Adrenal gland (tissue), 12 donors: ENCODE results near the gene ICAM1. TPM values are rescaled to one million over a fixed set of nuclear protein-coding genes. Genes with fewer than 3 reads are reported as not detected.
"Not testable (repeated sequence)": the region's sequence is repeated elsewhere in the genome, so short reads cannot be mapped to it uniquely, and the experiment has no call there.

Source experiments
- DNase-seq, 7 donors: peaks; one replicate each; pipeline ENCODE4 v3.0.0-alpha.2; 2019 to 2020
- H3K27ac ChIP-seq, 5 donors: fragments of 200-600 bp; sonication (generic) in 4 of 5; 1 replicate in 3 of 5; 2 replicates in 2 of 5; pipeline versions ENCODE4 v1.5.1 to v1.8.0; 2016 to 2020; ENCODE audit warnings: mild to moderate bottlenecking in 1 of 5
- H3K27me3 ChIP-seq: fragments of 200-600 bp; 2 replicates; pipeline ENCODE4 v1.8.0; 2021
- H3K36me3 ChIP-seq, 2 donors: fragments of 200-600 bp; replicated peaks in 1 of 2; 1 replicate in 1 of 2; 2 replicates in 1 of 2; pipeline versions ENCODE4 v1.5.1 to v1.8.0; 2018 to 2022
- H3K4me1 ChIP-seq, 2 donors: fragments of 200-600 bp; replicated peaks in 1 of 2; 1 replicate in 1 of 2; 2 replicates in 1 of 2; pipeline versions ENCODE4 v1.5.1 to v1.8.0; 2018 to 2021
- H3K4me3 ChIP-seq, 4 donors: fragments of 200-600 bp; sonication (generic) in 3 of 4; one replicate each; pipeline ENCODE4 v1.5.1; 2016 to 2018
- H3K9me3 ChIP-seq, 3 donors: fragments of 200-600 bp; sonication (generic) in 1 of 3; replicated peaks in 1 of 3; 1 replicate in 2 of 3; 2 replicates in 1 of 3; pipeline versions ENCODE4 v1.5.1 to v1.8.0; 2016 to 2021
- CTCF ChIP-seq, 6 experiments: fragments of 450-650 bp in 4 of 6; fragments of 200-600 bp in 2 of 6; sonication (generic) in 1 of 6; IDR thresholded peaks; 1 replicate in 5 of 6; 2 replicates in 1 of 6; pipeline versions ENCODE4 v1.5.1 to v1.8.0; 2016 to 2021; ENCODE audit warnings: antibody characterized with exemption in 6 of 6, mild to moderate bottlenecking in 2 of 6, moderate library complexity in 1 of 6
- POLR2A ChIP-seq, 2 donors: fragments of 450-650 bp; IDR thresholded peaks; one replicate each; pipeline ENCODE4 v1.6.1; 2017; ENCODE audit warnings: antibody characterized with exemption in 2 of 2, mild to moderate bottlenecking in 2 of 2, moderate library complexity in 1 of 2
- WGBS, 4 donors: extraction: QIAGEN DNeasy Blood & Tissue Kit in 2 of 4; methylation state at CpG; one replicate each; pipeline versions ENCODE4 v1.1.5 to v1.1.7; 2013 to 2017; 5-methylcytosine and 5-hydroxymethylcytosine counted together
- intact Hi-C, 2 donors: fragments of 100-400 bp; cut with DNase I; formaldehyde crosslinking; loops; one replicate each; pipeline versions ENCODE4 v1.14.1 to v1.15.0; 2022 to 2023
- polyA plus RNA-seq, 3 donors: library from polyadenylated mRNA; stranded (reverse); fragments of 200-250 nt in 2 of 3; fragments of 350-450 nt in 1 of 3; fragmentation: Illumina TruSeq in 1 of 3; extraction: RNeasy Lipid Tissue Mini Kit (QIAGEN cat#74804) in 1 of 3; gene quantifications; one replicate each; pipeline ENCODE4 v1.2.3, GENCODE V29; 2013 to 2014
- total RNA-seq, 9 donors: library from RNA; depleted of rRNA in 4 of 9; stranded (reverse); fragments of >200 nt in 4 of 9; fragments of 120-200 nt in 1 of 9; fragmentation: NEBNext Ultra II Directional in 1 of 9; extraction: Animal tissue kit (Norgen Biotek cat#: 25700) in 1 of 9; gene quantifications; one replicate each; pipeline versions ENCODE4 v1.1.0 to v1.2.4, GENCODE V29; 2013 to 2023
- donor health status: healthy with polysubstance abuse.
- donor health status: Bipolar disorder and iron deficiency.
- donor health status: DM: yes; HTN: yes; CAD: no.
- donor health status: DM: no; HTN: no; CAD: no.
- donor health status: DM: no; HTN: no; CAD: no.
- donor health status: DM: yes; HTN: yes; CAD: no.

Gene ICAM1
- total and polyA plus RNA-seq, 12 donors: 2.2 to 90.4 (median 27.4) TPM

DNA sequence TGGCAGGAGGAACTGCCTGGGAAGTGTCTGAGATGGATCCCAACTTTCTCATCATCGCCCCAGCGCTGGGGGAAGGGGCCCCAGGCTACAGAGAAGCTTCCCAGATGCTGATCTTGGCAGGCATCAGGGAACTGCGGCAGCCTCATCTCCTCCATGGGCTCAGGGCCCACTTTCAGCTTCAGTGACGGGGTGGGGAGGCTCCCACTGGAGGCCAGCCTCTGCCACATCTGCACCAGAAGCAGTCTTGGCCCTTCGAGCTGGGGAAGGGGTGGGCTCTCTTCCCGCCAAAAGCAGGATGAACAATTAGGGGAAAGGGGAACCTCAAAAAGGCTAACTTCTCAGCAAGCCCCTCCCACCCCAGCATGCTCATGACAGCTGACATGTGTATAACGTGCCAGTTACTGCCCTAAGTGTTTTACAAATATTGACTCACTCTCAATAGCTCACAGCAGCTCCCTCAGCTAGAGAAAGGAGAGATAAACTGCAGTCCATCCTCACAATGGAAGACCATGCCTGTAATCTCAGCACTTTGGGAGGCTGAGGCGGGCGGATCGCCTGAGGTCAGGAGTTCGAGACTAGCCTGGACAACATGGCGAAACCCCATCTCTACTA, 32.6 kb upstream of the ICAM1 start:
- intact Hi-C loops: no loop called here
- 74 to 91% (median 79%) methylated on average over 9 to 12 of the region's 12 CpGs for WGBS, 4 donors
- Histone ChIP-seq H3K4me1 (peaks cover 0 to 5% of the 10 kb centered on the region in 2 donors), H3K9me3 (no peaks in the 10 kb centered on the region), H3K36me3 (no peaks in the 10 kb centered on the region), H3K4me3 (no peak overlapping the region), H3K27me3 (no peaks in the 10 kb centered on the region), H3K27ac (peak overlapping the region in 2 of 5 donors; percentile 44 to 65)
- peak in 3 of 7 donors; percentile 24 to 39 (median 37) for DNase-seq
- no peak for TF ChIP-seq CTCF (IDR thresholded peaks at IDR 0.05)
- TF ChIP-seq POLR2A (IDR thresholded peaks at IDR 0.05): no peak

DNA sequence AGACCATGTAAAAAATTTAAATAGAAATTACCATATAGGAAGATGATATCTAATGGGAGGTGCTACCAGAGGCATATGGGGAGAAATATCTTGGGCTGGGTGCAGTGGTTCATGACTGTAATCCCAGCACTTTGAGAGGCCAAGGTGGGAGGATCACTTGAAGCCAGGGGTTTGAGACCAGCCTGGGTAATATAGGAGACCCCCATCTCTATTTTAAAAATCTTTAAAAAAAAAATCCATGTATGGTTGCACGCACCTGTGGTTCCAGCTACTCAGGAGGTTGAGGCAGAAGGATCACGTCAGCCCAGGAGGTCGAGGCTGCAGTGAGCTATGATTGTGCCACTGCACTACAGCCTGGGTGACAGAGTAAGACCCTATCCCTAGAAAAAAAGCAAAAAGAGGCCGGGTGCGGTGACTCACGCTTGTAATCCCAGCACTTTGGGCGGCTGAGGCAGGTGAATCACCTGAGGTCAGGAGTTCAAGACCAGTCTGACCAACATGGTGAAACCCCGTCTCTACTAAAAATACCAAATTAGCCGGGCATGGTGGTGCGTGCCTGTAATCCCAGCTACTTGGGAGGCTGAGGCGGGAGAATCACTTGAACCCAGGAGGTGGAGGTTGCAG, 29.0 kb upstream of the ICAM1 start:
- not testable (repeated sequence) for H3K4me3 ChIP-seq, H3K4me1 ChIP-seq, H3K27ac ChIP-seq, H3K9me3 ChIP-seq, DNase-seq, H3K36me3 ChIP-seq, H3K27me3 ChIP-seq
- intact Hi-C loops: loop anchor here in 1 of 2 donors (10.0 kb wide), 1 partner anchor 127 kb away; the partner anchor contains the start of genes EIF3G and P2RY11
- WGBS, 4 donors: 87 to 95% (median 93%) methylated on average over 11 of the region's 11 CpGs

DNA sequence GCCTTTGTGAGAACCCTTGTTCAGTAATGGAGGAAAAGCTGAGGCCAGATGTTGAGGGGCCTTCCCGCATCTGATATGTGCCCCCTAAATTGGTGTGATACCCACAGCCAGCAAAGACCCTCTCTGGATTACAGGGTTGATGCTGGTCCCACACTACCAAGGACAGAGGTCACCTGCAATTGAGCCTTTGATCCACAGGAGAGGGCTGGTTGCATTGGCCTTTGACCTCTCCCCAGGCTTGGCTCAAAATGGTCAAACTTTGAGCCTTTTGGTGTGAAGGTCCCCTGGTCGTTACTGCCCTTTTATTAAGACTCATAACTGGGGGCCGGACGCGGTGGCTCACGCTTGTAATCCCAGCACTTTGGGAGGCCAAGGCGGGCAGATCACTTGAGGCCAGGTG, 27.3 kb upstream of the ICAM1 start:
- TF ChIP-seq CTCF (IDR thresholded peaks at IDR 0.05) (no peak), POLR2A (IDR thresholded peaks at IDR 0.05) (no peak)
- Histone ChIP-seq H3K36me3 (no peaks in the 10 kb centered on the region), H3K9me3 (no peaks in the 10 kb centered on the region), H3K27ac (no peak overlapping the region), H3K4me3 (no peak overlapping the region), H3K4me1 (no peaks in the 10 kb centered on the region), H3K27me3 (no peaks in the 10 kb centered on the region)
- 92 to 98% (median 95%) methylated on average over 6 to 7 of the region's 7 CpGs for WGBS, 4 donors
- intact Hi-C loops: loop anchor here in 1 of 2 donors (10.0 kb wide), 1 partner anchor 129 kb away; the partner anchor contains the start of genes EIF3G and P2RY11
- DNase-seq: no peak

DNA sequence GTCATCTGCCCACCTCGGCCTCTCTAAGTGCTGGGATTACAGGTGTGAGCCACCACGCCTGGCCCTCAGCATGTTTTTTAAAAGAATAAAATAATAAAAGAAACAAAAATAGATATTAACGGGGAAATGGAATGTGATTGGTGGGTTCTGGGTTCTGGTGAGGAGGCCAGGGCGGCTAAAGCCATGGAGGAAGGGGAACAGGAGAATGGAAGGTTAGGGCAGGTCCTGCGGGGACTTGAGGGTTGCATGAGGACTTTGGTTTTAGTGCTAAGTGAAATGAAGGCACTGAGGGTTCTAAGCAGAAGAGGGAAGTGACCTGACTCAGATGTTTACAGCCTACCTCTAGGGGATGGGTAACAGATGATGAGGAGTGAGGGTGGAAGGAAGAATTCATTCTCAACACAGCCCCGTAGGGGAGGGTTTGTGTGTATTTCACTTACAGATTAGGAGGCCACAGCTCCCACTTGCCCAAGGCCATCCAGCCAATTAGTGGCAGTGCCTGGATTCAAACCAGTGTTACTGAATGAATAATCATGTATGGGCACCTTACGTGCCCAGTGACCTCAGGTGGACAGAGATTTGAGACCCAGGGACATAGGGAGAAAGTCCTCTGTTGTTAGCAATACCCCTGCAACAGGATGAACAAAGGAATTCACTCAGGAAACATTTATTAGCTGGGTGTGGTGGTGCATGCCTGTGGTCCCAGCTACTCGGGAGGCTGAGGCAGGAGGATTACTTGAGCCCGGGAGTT, 25.6 kb upstream of the ICAM1 start:
- H3K9me3 ChIP-seq: no peaks in the 10 kb centered on the region
- H3K4me3 ChIP-seq: no peak overlapping the region
- intact Hi-C loops: loop anchor here in 1 of 2 donors (10.0 kb wide), 1 partner anchor 131 kb away; the partner anchor contains the start of genes EIF3G and P2RY11
- DNase-seq: no peak
- no peak overlapping the region for H3K27ac ChIP-seq
- H3K36me3 ChIP-seq: no peaks in the 10 kb centered on the region
- no peak for TF ChIP-seq CTCF (IDR thresholded peaks at IDR 0.05)
- TF ChIP-seq POLR2A (IDR thresholded peaks at IDR 0.05): no peak
- no peaks in the 10 kb centered on the region for H3K27me3 ChIP-seq
- H3K4me1 ChIP-seq: peaks cover 0 to 3% of the 10 kb centered on the region in 2 donors
- 81 to 83% (median 82%) methylated on average over 9 of the region's 9 CpGs for whole genome bisulfite sequencing, 4 donors
